ENCODE data around the gene GABRA4. TPM values are rescaled to one million over a fixed set of nuclear protein-coding genes. Genes with fewer than 3 reads are reported as not detected.
A peak's percentile ranks its signal among the peaks of the same experiment; 100 is the strongest.

GABRA4 gene
- total RNA-seq, 4 donors from 2014 or later = 0.08 TPM; not detected in 3

DNA sequence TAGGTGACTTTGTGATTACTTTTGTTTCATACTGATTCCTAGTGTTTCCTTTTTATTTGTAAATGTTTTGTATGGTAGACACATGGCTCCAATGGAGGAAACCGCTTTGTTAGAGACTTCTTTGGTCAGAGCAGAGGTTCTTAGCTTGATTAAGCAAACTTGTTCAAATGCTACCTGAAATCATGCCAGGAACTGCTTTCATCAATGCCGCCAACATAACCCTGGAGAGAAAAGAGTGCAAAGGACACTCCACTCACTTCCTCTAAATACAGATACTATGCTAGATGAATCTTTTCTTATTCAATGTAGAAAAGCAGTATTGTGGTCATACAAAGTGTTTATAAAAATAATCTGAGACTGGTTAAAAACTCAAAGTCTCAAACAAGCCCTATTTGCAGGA is 58.7 kb downstream of the GABRA4 start:
- WGBS, 2 donors = 34 to 37% methylated on average over 2 of the region's 2 CpGs
- intact Hi-C loops (cut with DNase I) = no loop called here

DNA sequence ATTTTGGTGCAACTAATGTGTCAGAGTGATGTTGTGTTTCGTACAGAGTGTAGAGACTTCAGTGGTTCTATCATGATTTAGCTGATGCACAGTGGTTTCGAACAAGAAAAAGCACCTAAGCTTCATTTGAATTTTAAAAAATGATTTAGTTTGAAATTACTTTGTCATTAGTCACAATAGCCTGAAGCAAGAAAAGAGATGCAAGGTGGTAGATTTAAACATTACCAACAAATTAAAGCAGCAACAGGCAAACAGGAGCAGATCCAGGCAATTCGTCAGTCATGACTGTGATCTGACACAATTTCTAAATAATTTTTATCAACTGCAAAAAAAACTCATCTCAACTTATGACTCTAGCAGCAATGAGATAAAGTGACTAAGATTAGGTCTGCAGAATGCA is 59.7 kb downstream of the GABRA4 start:
- intact Hi-C loops (cut with DNase I) = no loop called here
- H3K36me3 ChIP-seq = no peaks in the 10 kb centered on the region
- H3K4me1 ChIP-seq = no peaks in the 10 kb centered on the region
- no peak for DNase-seq
- H3K27me3 ChIP-seq = no peaks in the 10 kb centered on the region
- TF ChIP-seq, protein P1, sequence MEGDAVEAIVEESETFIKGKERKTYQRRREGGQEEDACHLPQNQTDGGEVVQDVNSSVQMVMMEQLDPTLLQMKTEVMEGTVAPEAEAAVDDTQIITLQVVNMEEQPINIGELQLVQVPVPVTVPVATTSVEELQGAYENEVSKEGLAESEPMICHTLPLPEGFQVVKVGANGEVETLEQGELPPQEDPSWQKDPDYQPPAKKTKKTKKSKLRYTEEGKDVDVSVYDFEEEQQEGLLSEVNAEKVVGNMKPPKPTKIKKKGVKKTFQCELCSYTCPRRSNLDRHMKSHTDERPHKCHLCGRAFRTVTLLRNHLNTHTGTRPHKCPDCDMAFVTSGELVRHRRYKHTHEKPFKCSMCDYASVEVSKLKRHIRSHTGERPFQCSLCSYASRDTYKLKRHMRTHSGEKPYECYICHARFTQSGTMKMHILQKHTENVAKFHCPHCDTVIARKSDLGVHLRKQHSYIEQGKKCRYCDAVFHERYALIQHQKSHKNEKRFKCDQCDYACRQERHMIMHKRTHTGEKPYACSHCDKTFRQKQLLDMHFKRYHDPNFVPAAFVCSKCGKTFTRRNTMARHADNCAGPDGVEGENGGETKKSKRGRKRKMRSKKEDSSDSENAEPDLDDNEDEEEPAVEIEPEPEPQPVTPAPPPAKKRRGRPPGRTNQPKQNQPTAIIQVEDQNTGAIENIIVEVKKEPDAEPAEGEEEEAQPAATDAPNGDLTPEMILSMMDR (IDR thresholded peaks at IDR 0.05) = no peak
- no peak for TF ChIP-seq POLR2A (IDR thresholded peaks at IDR 0.05)
- no peak overlapping the region for H3K27ac ChIP-seq
- no peaks in the 10 kb centered on the region for H3K9me3 ChIP-seq
- H3K4me3 ChIP-seq (replicated peaks in 1 of 3) = no peak overlapping the region
- WGBS, 2 donors = 83 to 91% methylated on average over 3 of the region's 3 CpGs

More for the DNA sequence above, 58.7 kb downstream of the GABRA4 start:
- Histone ChIP-seq H3K4me3 (replicated peaks in 1 of 3) (no peak overlapping the region), H3K27me3 (no peaks in the 10 kb centered on the region), H3K4me1 (no peaks in the 10 kb centered on the region), H3K9me3 (no peaks in the 10 kb centered on the region), H3K27ac (no peak overlapping the region), H3K36me3 (no peaks in the 10 kb centered on the region)
- DNase-seq = peak; percentile 2 to 18
- no peak for TF ChIP-seq POLR2A (IDR thresholded peaks at IDR 0.05)
- TF ChIP-seq, protein P1 (IDR thresholded peaks at IDR 0.05) = no peak

DNA sequence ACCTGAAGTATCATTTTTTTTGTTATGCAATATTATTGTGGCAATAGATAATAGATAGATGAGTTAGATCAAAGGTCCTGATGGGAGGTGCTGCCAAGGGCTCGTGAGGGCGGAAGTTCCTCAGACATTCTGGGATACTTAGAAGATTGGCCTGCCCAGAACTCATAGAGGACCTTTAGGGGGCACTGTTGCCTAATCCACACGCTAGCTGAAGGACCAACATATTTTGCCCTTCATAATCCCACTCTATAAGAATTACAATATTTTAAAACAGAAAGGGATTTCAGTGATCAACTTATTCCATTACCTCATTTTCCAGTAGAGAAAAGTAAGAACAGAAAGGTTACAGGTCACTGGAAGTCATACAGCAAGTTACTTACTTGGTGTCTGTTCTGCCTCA is 61.4 kb downstream of the GABRA4 start:
- intact Hi-C loops (cut with DNase I) = no loop called here
- Histone ChIP-seq H3K36me3 (no peaks in the 10 kb centered on the region), H3K27ac (no peak overlapping the region), H3K4me1 (no peaks in the 10 kb centered on the region), H3K4me3 (replicated peaks in 1 of 3) (no peak overlapping the region), H3K27me3 (no peaks in the 10 kb centered on the region), H3K9me3 (no peaks in the 10 kb centered on the region)
- 54 to 60% methylated on average over 3 of the region's 3 CpGs for WGBS, 2 donors
- no peak for TF ChIP-seq POLR2A (IDR thresholded peaks at IDR 0.05)
- TF ChIP-seq, protein P1 (IDR thresholded peaks at IDR 0.05) = peak in 1 of 6 experiments; percentile 21
- DNase-seq = no peak

DNA sequence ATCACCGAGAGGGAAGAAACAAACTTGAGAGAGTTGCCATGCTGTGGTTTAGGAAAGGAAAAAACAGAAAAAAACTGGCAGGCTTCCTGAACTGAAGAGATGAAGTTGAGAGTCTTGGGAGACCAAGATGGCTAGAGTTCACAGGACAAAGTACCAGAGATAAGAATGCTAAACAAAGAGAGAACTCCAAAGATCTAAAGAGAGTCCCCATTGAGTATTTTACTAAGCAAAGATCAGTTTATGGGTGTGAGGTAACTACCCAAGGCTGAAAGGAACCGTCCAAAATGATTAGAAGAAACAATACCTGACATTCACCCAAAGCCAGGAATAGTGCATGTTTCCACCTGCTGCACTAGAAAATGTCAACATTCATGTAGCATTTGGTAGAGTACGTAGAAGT is 62.5 kb downstream of the GABRA4 start:
- TF ChIP-seq, protein P1 (IDR thresholded peaks at IDR 0.05) = no peak
- no peak for TF ChIP-seq POLR2A (IDR thresholded peaks at IDR 0.05)
- Histone ChIP-seq H3K27ac (no peak overlapping the region), H3K27me3 (no peaks in the 10 kb centered on the region), H3K4me3 (replicated peaks in 1 of 3) (no peak overlapping the region), H3K36me3 (no peaks in the 10 kb centered on the region), H3K4me1 (no peaks in the 10 kb centered on the region), H3K9me3 (no peaks in the 10 kb centered on the region)
- 69 to 71% methylated on average over 3 of the region's 3 CpGs for WGBS, 2 donors
- intact Hi-C loops (cut with DNase I) = no loop called here
- no peak for DNase-seq

DNA sequence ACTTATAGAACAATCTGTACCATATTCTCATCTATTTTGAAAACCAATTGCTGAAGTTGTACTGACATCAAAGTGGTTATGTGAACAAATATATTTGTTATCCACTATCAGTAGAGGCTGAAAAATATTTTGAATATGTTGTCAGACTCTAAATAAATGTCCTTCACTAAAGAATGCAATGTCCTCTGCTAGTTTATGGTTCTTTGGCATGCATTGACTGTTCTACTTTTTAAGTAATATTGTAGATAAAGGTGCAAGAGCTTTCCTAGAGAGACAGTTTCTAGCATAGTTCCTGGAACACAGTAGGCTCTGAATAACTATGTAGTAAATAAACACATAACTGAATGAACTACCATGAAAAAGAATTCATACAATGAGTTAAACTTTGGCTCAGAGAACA is 66.2 kb downstream of the GABRA4 start:
- intact Hi-C loops (cut with DNase I) = no loop called here
- Histone ChIP-seq H3K27ac (no peak overlapping the region), H3K9me3 (no peaks in the 10 kb centered on the region), H3K36me3 (no peaks in the 10 kb centered on the region), H3K4me3 (replicated peaks in 1 of 3) (no peak overlapping the region), H3K27me3 (no peaks in the 10 kb centered on the region), H3K4me1 (no peaks in the 10 kb centered on the region)
- TF ChIP-seq, protein P1 (IDR thresholded peaks at IDR 0.05) = no peak
- no peak for TF ChIP-seq POLR2A (IDR thresholded peaks at IDR 0.05)
- DNase-seq = no peak
